NCI-H1417 (cell line): Measurements from ENCODE around the gene CCNY.
"Not testable (repeated sequence)": the region's sequence is repeated elsewhere in the genome, so short reads cannot be mapped to it uniquely, and the experiment has no call there.

Experiments used
- DNase-seq, 3 experiments: peaks; one replicate each; lab custom pipeline; 2025; lab: John Stamatoyannopoulos, UW

The CCNY gene

GRCh38 chr10:35354257-35354656 lies 17.9 kb downstream of the CCNY start:
- DNase-seq: not testable (repeated sequence)

- no peak for DNase-seq
These were observed 19.8 kb downstream of the CCNY start for GRCh38 chr10:35355971-35356724.

- DNase-seq: no peak
These were observed 20.4 kb downstream of the CCNY start for GRCh38 chr10:35356725-35357092.

GRCh38 chr10:35359056-35359455 lies 22.7 kb downstream of the CCNY start:
- no peak for DNase-seq

- no peak for DNase-seq
These were observed 23.6 kb downstream of the CCNY start for GRCh38 chr10:35359873-35360272.

- no peak for DNase-seq
These were observed 26.5 kb downstream of the CCNY start for GRCh38 chr10:35362701-35363350.

- no peak for DNase-seq
These were observed 27.3 kb downstream of the CCNY start for GRCh38 chr10:35363587-35363986.

GRCh38 chr10:35364808-35365207 lies 28.5 kb downstream of the CCNY start:
- DNase-seq: no peak

- DNase-seq: no peak
These were observed 29.7 kb downstream of the CCNY start for GRCh38 chr10:35365994-35366393.

- no peak for DNase-seq
These were observed 31.0 kb downstream of the CCNY start for GRCh38 chr10:35367107-35367859.

GRCh38 chr10:35367982-35368381 lies 31.7 kb downstream of the CCNY start:
- no peak for DNase-seq

GRCh38 chr10:35368485-35369048 lies 32.3 kb downstream of the CCNY start:
- no peak for DNase-seq

GRCh38 chr10:35369049-35369611 lies 32.8 kb downstream of the CCNY start:
- no peak for DNase-seq

- DNase-seq: no peak
These were observed 35.4 kb downstream of the CCNY start for GRCh38 chr10:35371731-35372130.

- DNase-seq: no peak
These were observed 36.0 kb downstream of the CCNY start for GRCh38 chr10:35372329-35372728.

- DNase-seq: no peak
These were observed 38.9 kb downstream of the CCNY start for GRCh38 chr10:35375091-35375765.

- no peak for DNase-seq
These were observed 40.9 kb downstream of the CCNY start for GRCh38 chr10:35377050-35377728.

- DNase-seq: no peak
These were observed 42.4 kb downstream of the CCNY start for GRCh38 chr10:35378541-35379210.

GRCh38 chr10:35379226-35380137 lies 43.2 kb downstream of the CCNY start:
- DNase-seq: no peak

- no peak for DNase-seq
These were observed 45.8 kb downstream of the CCNY start for GRCh38 chr10:35382096-35382495.
